Activated CD4-positive, alpha-beta memory T cell treated with anti-CD3 and anti-CD28 coated beads, Interleukin-2, amount 10 ng/mL, durations not matched to agents 7 days and 5 days (primary cell): ENCODE results near the gene CCNF. TPM values are rescaled to one million over a fixed set of nuclear protein-coding genes. Genes with fewer than 3 reads are reported as not detected.

Experiments used
- CTCF ChIA-PET: fragments of 350-600 bp; sonication (Branson Sonifier 250); formaldehyde crosslinking; loops from one replicate; lab custom pipeline; 2021; ENCODE audit warnings: antibody characterized with exemption, inconsistent platforms; lab: Charles Lee
- POLR2A ChIA-PET: fragments of 350-600 bp; sonication (Branson Sonifier 250); formaldehyde crosslinking; loops from one replicate; lab custom pipeline; 2021; ENCODE audit warnings: antibody characterized with exemption; lab: Charles Lee
- DNase-seq: peaks from one replicate; pipeline ENCODE4 v3.0.0-alpha.2; 2020
- H3K27ac Mint-ChIP-seq: one replicate; pipeline ENCODE4 v1.8.0; 2021; ENCODE audit warnings: mild to moderate bottlenecking, mixed read lengths
- H3K27me3 Mint-ChIP-seq: one replicate; pipeline ENCODE4 v1.8.0; 2021; ENCODE audit warnings: mixed read lengths
- H3K36me3 Mint-ChIP-seq: one replicate; pipeline ENCODE4 v1.8.0; 2021; ENCODE audit warnings: low read depth, mixed read lengths
- H3K4me1 Mint-ChIP-seq: one replicate; pipeline ENCODE4 v1.8.0; 2021; ENCODE audit warnings: mixed read lengths
- H3K4me3 Mint-ChIP-seq: one replicate; pipeline ENCODE4 v1.8.0; 2021; ENCODE audit warnings: mild to moderate bottlenecking, mixed read lengths
- H3K9me3 Mint-ChIP-seq: one replicate; pipeline ENCODE4 v1.8.0; 2021; ENCODE audit warnings: mixed read lengths
- total RNA-seq, 2 experiments: library from RNA; stranded (reverse); gene quantifications; one replicate each; pipeline ENCODE4 v1.2.3, GENCODE V29; 2021

The CCNF gene
- total RNA-seq, 2 experiments from 2014 or later = 74.5 to 75.8 TPM

DNA sequence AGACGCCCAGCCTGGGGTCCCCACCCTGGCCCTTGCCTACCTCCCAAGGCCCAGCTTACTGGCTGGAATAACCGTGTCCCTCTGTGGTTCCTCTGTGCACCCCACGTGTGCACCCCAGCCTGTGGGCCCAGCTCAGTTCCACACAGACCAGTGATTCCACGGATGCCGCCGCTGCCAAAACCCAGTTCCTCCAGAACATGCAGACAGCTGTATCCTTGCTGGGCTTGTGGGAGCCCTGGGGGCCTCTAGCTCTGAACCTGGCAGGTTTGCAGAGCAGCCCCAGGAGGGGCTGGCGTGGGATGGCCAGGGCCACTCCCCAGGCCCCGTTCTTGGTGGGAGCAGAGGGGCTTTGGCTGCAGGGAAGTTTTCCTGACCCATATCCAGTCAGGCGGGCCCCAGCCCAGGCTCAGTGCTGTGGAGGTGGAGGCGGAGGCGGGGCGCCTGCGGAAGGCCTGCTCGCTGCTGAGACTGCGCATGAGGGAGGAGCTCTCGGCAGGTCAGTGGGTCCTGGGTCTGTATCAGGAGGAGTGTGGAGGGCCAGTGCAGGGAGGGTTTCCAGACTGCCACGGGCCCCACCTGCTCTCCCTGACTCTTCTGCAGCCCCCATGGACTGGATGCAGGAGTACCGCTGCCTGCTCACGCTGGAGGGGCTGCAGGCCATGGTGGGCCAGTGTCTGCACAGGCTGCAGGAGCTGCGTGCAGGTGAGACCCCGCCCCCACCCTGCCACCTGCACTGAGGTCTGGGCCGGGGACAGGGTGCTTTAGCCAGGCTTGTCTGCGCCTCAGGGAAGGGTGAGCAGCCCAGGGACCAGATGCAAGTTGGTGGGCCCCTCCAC is 33.0 kb downstream of the CCNF start:
- Mint-ChIP-seq H3K9me3 (no peaks in the 10 kb centered on the region), H3K36me3 (peaks cover 5% of the 10 kb centered on the region), H3K4me3 (no peak overlapping the region), H3K4me1 (peaks cover 18% of the 10 kb centered on the region), H3K27ac (no peak overlapping the region), H3K27me3 (peaks cover 2% of the 10 kb centered on the region)
- DNase-seq = no peak
- CTCF ChIA-PET = no interaction called here
- POLR2A ChIA-PET = interaction anchor here (1.3 kb wide), 1 partner anchor 8 kb away, joined by 4 read pairs; the partner anchor contains the start of gene NTN3

DNA sequence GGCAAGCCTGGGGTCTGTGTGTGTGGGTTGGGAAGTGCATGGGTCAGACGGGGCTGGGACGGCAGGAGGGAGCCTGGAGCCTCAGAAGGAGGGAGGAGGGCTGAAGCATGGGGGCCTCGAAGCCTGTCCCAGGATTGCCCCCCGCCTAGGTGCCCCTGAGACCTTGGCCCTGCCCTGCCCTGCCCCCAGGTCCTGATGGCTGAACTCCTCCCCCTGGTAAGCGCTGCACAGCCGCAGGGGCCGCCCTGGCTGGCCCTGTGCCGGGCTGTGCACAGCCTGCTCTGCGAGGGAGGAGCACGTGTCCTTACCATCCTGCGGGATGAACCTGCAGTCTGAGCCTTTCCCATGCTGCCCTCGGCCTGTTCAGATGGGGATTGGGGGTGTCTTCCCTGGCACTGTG is 35.1 kb downstream of the CCNF start:
- H3K27ac Mint-ChIP-seq = no peak overlapping the region
- no peak overlapping the region for H3K4me3 Mint-ChIP-seq
- H3K9me3 Mint-ChIP-seq = no peaks in the 10 kb centered on the region
- no peaks in the 10 kb centered on the region for H3K36me3 Mint-ChIP-seq
- ChIA-PET CTCF (no interaction called here), POLR2A (no interaction called here)
- H3K27me3 Mint-ChIP-seq = peaks cover 15% of the 10 kb centered on the region
- no peak for DNase-seq
- H3K4me1 Mint-ChIP-seq = peaks cover 13% of the 10 kb centered on the region

DNA sequence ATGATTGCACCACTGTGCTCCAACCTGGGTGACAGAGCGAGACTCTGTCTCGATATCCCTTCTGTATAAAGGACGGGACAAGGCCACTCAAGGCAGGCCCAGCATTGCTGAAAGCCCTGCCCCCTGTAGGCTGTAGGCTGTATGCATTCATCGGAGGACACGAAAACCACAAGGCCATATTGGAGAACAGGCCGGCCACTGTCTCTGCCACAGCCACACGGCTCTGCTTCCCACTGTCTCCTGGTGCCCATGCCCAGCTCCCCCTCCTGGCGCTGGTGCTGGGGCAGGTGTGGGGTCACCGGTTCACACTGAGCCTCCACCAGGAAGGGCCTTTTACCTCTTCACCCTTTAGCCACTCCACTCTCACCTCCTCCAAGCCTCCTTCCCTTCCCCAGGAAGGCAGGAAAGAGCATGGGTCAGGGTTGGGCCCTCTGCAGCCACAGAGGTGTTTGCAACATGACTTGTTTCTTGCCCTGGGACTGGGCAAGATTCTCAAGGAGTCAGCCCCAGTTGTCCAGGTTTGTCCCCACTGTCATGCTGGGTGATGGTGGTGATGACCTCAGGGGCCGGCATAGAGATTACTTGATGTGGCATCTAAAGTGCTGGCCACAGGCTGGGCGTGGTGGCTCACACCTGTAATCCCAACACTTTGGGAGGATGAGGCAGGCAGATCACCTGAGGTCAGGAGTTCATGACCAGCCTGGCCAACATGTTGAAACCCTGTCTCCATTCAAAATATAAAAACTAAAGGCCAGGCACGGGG is 36.6 kb downstream of the CCNF start:
- no peak for DNase-seq
- Mint-ChIP-seq H3K27me3 (peaks cover 29% of the 10 kb centered on the region), H3K36me3 (no peaks in the 10 kb centered on the region), H3K4me3 (no peak overlapping the region), H3K9me3 (no peaks in the 10 kb centered on the region), H3K4me1 (peaks cover 4% of the 10 kb centered on the region), H3K27ac (no peak overlapping the region)
- ChIA-PET CTCF (no interaction called here), POLR2A (no interaction called here)

DNA sequence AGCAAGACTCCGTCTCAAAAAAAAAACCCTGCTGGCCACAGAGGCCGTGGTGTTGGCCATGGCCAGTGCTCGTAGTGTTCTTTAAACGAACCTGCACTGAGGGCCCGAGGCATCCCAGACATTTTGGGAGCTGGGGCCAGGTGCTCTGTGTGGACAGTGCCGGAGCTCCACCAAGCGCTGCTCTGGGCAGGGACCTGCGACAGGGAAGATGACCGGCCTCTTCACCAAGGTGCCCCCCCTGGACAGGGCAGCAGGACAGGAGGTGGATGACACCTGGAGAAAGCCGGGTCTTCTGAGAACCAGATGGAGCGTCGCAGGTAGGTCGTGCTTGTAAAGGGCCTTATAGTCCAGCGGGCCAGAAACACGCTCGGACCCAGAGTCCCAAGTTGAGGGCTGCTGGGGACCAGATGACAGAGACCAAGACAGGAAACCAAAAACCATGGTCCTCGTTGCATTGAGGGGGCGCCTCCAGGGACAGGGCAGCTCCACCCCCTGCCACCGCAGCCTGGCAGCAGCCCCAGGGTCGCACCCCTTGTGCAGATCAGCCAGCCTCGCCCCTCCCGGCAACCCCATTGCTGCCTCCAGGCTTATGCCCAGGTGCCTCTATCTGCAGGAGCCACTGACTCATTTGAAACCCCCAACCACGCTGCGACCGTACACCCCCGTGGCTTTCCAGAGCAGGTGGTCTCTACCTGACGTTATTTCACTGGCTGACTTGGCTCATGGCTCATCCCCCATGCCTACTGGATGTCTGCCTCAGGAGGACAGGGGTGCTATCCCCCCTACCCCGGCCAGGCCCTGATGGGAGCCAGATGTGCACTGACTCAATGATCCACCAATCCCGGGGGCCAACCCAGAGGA is 37.6 kb downstream of the CCNF start:
- Mint-ChIP-seq H3K9me3 (no peaks in the 10 kb centered on the region), H3K27ac (no peak overlapping the region), H3K36me3 (no peaks in the 10 kb centered on the region), H3K27me3 (peaks cover 31% of the 10 kb centered on the region), H3K4me1 (peaks cover 4% of the 10 kb centered on the region), H3K4me3 (no peak overlapping the region)
- CTCF ChIA-PET = no interaction called here
- POLR2A ChIA-PET = interaction anchor here (0.8 to 4.2 kb wide), 2 partner anchors 8 to 216 kb away, joined by 3 to 27 read pairs; partner anchors contain the start of gene TEDC2
- no peak for DNase-seq

DNA sequence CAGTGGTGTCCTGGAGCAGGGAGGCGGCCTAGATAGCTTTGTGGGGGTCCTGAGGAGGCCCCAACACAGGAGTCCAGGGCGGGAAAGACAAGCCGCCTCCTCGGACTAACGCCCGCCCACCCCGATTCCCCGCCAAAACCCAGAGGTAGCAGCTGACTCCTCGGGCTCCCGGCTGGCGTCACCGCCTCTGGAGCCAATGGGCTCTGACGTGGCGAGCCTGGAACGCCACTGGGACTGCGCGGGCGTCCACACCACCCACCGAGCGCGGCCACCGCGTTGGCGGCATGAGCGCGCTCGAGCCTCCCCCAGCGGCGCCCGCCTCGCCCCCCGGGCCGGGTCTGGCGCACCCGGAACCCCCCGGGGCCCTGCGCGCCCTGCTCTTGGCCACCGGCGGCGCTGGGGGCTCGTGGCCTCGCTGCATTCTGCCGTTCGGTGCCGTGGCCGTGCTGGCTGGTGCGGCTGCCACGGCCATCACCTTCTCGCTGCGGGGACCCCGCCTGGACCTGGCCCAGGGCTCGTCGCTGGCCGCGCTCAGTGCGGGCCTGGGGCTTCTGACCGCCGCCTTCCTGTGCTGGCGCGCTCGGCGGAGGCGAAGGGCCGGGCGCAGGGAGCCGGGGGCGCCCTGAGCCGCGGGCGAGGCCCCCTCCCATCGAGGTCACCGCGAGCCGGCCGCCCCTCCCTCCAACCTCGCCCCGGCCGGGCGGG is 38.4 kb downstream of the CCNF start:
- Mint-ChIP-seq H3K36me3 (no peaks in the 10 kb centered on the region), H3K27ac (no peak overlapping the region), H3K4me1 (peaks cover 4% of the 10 kb centered on the region), H3K27me3 (peaks cover 36% of the 10 kb centered on the region), H3K9me3 (no peaks in the 10 kb centered on the region), H3K4me3 (no peak overlapping the region)
- DNase-seq = no peak
- CTCF ChIA-PET = no interaction called here
- POLR2A ChIA-PET = interaction anchor here (0.8 to 4.2 kb wide), 3 partner anchors 8 to 217 kb away, joined by 3 to 27 read pairs (median 3); partner anchors contain the start of gene TEDC2

DNA sequence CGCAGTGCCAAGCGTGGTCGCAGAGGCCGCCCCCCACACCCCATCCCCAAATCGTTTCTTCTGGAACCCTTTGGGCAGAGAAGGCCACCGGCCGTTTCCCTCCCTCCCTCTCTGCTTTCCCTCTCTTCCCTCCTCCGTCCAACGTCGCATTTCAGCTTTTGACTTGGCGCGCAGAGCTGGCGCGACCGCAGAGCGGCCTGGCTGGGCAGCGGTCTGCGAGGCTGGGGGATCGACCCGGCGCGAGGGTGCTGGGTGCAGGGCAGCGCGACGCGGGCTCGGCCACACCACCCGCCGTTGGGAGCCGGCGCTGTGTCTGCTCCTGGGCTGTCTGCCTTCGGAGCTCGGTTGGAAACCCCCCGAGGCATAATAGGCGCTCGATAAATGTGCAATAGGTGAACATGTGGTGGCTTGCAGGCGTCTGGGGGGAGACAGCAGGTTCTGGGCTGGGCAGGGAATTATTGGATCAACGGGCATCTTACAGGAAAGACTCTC is 39.0 kb downstream of the CCNF start:
- ChIA-PET CTCF (no interaction called here), POLR2A (interaction anchor here (1.0 to 4.2 kb wide), 2 partner anchors 9 to 12 kb away, joined by 3 to 27 read pairs; partner anchors contain the start of gene TEDC2)
- no peak overlapping the region for H3K27ac Mint-ChIP-seq
- H3K9me3 Mint-ChIP-seq = no peaks in the 10 kb centered on the region
- H3K4me3 Mint-ChIP-seq = no peak overlapping the region
- no peak for DNase-seq
- peaks cover 42% of the 10 kb centered on the region for H3K27me3 Mint-ChIP-seq
- H3K4me1 Mint-ChIP-seq = peaks cover 10% of the 10 kb centered on the region
- H3K36me3 Mint-ChIP-seq = no peaks in the 10 kb centered on the region

DNA sequence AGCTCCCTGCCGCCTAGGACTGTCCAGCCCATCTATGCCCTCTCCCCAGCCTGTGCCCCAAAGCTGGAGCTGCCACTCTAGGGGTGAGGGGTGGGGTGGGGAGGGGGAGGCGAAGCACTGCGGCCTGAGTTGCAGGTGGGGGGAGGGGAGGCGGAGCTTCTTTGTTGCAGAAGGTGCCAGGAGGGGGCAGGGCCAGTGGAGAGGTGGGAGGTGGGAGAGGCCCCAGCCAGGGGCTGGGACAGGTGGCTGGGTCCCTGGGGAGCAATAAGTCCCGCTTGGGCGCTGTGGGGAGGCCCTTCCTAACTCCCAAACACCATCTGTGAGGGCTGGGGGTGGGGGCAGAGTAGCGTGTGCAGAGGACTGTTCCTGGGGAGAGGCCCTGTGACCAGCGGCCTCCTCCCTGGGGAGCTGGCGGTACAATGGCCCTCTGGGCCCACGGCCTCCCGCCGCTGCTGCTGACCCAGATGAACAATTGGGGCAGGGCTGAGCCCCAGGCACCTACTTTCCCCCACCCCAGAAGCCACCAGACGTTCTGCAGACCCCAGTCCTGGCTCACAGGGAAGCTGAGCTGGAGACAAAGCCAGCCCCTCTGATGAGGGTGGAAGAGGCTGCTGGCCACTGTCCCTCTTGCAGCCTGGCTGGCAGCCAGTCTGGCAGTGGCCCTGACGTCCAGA is 39.6 kb downstream of the CCNF start:
- H3K36me3 Mint-ChIP-seq = no peaks in the 10 kb centered on the region
- POLR2A ChIA-PET = interaction anchor here (1.0 to 4.2 kb wide), 2 partner anchors 10 to 12 kb away, joined by 3 to 27 read pairs; partner anchors contain the start of gene TEDC2
- no peak overlapping the region for H3K4me3 Mint-ChIP-seq
- H3K27me3 Mint-ChIP-seq = peaks cover 44% of the 10 kb centered on the region
- no peaks in the 10 kb centered on the region for H3K9me3 Mint-ChIP-seq
- CTCF ChIA-PET = no interaction called here
- no peak overlapping the region for H3K27ac Mint-ChIP-seq
- peaks cover 12% of the 10 kb centered on the region for H3K4me1 Mint-ChIP-seq
- no peak for DNase-seq

DNA sequence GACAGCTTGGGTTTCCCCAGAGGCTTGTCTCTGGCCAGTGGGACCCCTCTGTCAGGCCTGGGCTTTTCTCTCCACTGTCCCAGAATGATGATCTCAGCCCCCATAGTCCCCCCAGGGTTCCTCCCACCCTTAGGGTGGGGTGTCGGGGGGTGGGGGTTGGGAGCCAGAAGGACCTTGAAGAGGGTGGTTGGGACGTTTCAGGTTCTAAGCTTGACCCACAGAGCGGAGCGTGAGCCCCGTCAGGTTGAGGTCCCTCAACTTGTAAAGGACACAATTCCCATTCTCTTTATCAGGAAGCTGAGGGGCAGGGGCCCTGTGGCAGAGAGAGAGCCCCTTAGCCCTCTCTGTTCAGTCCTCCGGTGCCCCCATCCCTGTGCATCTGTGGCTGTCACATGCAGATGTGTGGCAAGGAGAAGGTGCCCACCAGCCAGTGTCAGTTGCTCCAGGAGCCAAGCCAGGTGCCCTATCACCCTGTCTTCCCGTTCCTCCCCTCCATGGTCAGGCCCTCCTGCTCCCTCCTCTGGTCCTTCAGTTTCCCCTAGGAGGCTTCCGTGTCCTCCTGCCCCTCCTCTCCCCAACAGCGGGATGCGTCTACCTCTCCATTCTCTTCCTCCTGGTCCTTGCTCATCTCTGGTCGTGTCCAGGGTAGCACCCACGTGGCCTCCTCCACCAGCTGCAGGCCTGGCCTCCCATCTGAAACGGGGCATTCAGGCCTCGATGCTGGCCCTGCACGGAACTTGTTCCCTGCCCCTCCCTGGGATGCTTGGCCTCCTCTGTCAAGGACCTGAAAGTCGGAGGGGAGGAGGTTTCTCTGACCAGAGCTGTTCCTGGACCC is 40.4 kb downstream of the CCNF start:
- H3K27ac Mint-ChIP-seq = no peak overlapping the region
- CTCF ChIA-PET = interaction anchor here (1.1 kb wide), 1 partner anchor 9 kb away, joined by 3 read pairs; the partner anchor contains the start of gene TEDC2

DNA sequence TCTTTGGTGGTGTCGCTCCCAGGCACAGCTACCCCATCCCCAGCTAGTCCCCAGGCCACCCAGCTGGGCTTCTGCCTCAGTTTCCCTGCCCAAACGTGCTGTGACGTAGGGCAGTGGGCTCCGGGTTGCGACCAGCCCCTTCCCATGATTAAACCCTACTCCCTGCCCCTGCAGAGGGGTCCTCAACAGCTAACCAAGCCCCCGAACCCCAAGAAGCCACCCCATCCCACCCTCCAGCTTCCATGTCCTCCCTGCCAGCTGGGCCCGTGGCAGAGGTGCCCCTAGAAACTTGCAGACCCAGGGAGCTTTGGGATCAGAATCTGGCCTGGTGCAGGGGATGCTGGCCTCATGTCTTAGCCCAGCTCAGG is 41.0 kb downstream of the CCNF start:
- Mint-ChIP-seq H3K4me3 (no peak overlapping the region), H3K4me1 (peaks cover 12% of the 10 kb centered on the region), H3K9me3 (no peaks in the 10 kb centered on the region), H3K36me3 (no peaks in the 10 kb centered on the region), H3K27me3 (peaks cover 44% of the 10 kb centered on the region), H3K27ac (no peak overlapping the region)
- ChIA-PET POLR2A (interaction anchor here (1.0 to 4.2 kb wide), 3 partner anchors 8 to 41 kb away, joined by 3 to 27 read pairs (median 4); partner anchors contain the start of genes CCNF and TEDC2), CTCF (interaction anchor here (1.1 kb wide), 1 partner anchor 10 kb away, joined by 3 read pairs; the partner anchor contains the start of gene TEDC2)
- no peak for DNase-seq

More for the DNA sequence above, 40.4 kb downstream of the CCNF start:
- H3K36me3 Mint-ChIP-seq = no peaks in the 10 kb centered on the region
- H3K4me3 Mint-ChIP-seq = no peak overlapping the region
- no peak for DNase-seq
- H3K4me1 Mint-ChIP-seq = peaks cover 12% of the 10 kb centered on the region
- POLR2A ChIA-PET = interaction anchor here (1.0 to 4.2 kb wide), 3 partner anchors 7 to 40 kb away, joined by 3 to 27 read pairs (median 4); partner anchors contain the start of genes CCNF and TEDC2
- no peaks in the 10 kb centered on the region for H3K9me3 Mint-ChIP-seq
- H3K27me3 Mint-ChIP-seq = peaks cover 44% of the 10 kb centered on the region

DNA sequence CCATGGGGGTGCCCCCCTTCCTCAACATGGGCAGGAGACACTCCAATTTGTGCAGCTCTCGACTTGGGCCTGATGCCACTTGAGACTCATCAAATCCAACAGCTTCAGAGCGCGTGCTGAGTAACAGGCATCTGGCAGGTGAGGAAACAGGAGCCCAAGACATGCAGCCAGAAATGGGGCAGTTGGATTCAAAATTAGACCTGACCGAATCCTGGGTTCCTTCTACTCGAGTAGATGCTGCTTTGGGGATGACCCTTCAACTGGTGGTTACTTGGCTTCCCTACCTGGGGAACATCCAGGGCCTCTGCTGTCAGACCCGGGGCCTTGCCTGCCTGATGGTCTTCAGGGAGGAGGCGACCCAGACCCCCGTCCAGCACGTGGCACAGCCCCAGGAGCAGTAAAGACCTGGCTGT is 41.4 kb downstream of the CCNF start:
- Mint-ChIP-seq H3K4me1 (peaks cover 12% of the 10 kb centered on the region), H3K36me3 (no peaks in the 10 kb centered on the region), H3K27me3 (peaks cover 44% of the 10 kb centered on the region), H3K9me3 (no peaks in the 10 kb centered on the region), H3K4me3 (no peak overlapping the region), H3K27ac (no peak overlapping the region)
- CTCF ChIA-PET = interaction anchor here (1.1 kb wide), 1 partner anchor 10 kb away, joined by 3 read pairs; the partner anchor contains the start of gene TEDC2
- POLR2A ChIA-PET = interaction anchor here (1.1 to 4.2 kb wide), 2 partner anchors 8 to 11 kb away, joined by 4 to 27 read pairs; partner anchors contain the start of gene TEDC2
- DNase-seq = no peak
